Measurements from ENCODE around the gene SYNC.

DNA sequence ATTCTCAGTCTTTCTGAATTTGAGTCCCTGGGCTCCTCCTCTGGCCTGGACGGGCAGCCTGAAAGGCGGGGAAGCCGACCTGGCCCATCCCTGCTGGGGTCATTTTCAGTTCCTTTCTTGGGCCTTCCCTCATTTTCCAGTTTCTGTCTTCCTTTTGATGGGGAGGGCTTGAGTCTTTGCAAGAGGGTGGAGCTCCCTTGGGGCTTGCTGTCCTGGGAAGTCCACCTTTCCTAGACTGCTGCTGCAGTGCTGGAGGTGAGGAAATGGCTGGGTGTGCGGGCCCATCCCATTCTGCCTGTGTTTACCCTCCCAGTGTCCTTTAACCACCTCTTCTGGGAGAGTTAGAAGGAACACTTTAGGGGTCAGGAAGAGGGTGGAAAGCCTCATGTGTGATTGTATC lies 40.4 kb upstream of the SYNC start:
- TF ChIP-seq, protein P1, sequence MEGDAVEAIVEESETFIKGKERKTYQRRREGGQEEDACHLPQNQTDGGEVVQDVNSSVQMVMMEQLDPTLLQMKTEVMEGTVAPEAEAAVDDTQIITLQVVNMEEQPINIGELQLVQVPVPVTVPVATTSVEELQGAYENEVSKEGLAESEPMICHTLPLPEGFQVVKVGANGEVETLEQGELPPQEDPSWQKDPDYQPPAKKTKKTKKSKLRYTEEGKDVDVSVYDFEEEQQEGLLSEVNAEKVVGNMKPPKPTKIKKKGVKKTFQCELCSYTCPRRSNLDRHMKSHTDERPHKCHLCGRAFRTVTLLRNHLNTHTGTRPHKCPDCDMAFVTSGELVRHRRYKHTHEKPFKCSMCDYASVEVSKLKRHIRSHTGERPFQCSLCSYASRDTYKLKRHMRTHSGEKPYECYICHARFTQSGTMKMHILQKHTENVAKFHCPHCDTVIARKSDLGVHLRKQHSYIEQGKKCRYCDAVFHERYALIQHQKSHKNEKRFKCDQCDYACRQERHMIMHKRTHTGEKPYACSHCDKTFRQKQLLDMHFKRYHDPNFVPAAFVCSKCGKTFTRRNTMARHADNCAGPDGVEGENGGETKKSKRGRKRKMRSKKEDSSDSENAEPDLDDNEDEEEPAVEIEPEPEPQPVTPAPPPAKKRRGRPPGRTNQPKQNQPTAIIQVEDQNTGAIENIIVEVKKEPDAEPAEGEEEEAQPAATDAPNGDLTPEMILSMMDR (IDR thresholded peaks at IDR 0.05; ENCODE audit: low read depth, low read length, poor library complexity, severe bottlenecking): no peak
- TF ChIP-seq EZH2phosphoT487 (IDR thresholded peaks at IDR 0.05; ENCODE audit: borderline replicate concordance, low read length): no peak

Measured in DOHH2 (cell line).